Heart left ventricle (tissue), 13 donors: ENCODE results near the gene INPP4B.

Source experiments
- CTCF ChIP-seq, 12 donors: fragments of 200-600 bp; sonication (generic) in 4 of 12; IDR thresholded peaks; one replicate each; pipeline versions ENCODE4 v1.5.0 to v1.8.0; 2018 to 2022; ENCODE audit warnings: antibody characterized with exemption in 12 of 12, mild to moderate bottlenecking in 5 of 12
- POLR2A ChIP-seq, 2 donors: fragments of 450-650 bp; IDR thresholded peaks; one replicate each; pipeline ENCODE4 v1.6.1; 2017; ENCODE audit warnings: antibody characterized with exemption in 2 of 2, mild to moderate bottlenecking in 2 of 2, moderate library complexity in 2 of 2
- donor health status: ischemic (EF 13 %, LVEDD 7.1; RV severe dilation, severe dysfunction).
- donor health status: DM: no; HTN: yes; CAD: no.
- donor health status: DM: no; HTN: no; CAD: no.
- donor health status: ischemic (EF 25% LVEDD 6.9; RV normal size, moderate dysfunction).
- donor health status: ischemic (EF 25% LVEDD 5.7; RV mildly dilated, moderate dysfunction).
- donor health status: ischemic (EF 35%, LVEDD 5.7; RV mildly dilated, moderate dysfunction).
- donor health status: nonischemic (EF 11% LVEDD 7.7; RV severe dilation, severe dysfunction).
- donor health status: DM: yes; HTN: yes; CAD: no.
- donor health status: PGD.
- donor health status: ischemic (EF 29% LVEDD 5.4; RV normal size, mild dysfunction).
- donor health status: nonischemic (EF 23%, LVEDD 6.1; RV moderate dilation, normal function).

- no peak for TF ChIP-seq POLR2A (IDR thresholded peaks at IDR 0.05)
- peak; percentile 67 to 97 (median 84) for TF ChIP-seq CTCF (IDR thresholded peaks at IDR 0.05)
Measured at GRCh38 chr4:142126890-142127497, 719.1 kb downstream of the INPP4B start.
